WERI-Rb-1 (cell line): Measurements from ENCODE around the gene LRP2.

ENCODE experiments used
- DNase-seq: peaks from one replicate; pipeline ENCODE4 v3.0.0-alpha.2; 2020
- H3K27ac ChIP-seq: fragments of 250-450 bp; sonication (Bioruptor Pico); 2 replicates; pipeline ENCODE4 v1.5.1; 2020; ENCODE audit warnings: mild to moderate bottlenecking, moderate library complexity
- H3K27me3 ChIP-seq: fragments of 250-450 bp; sonication (Bioruptor Pico); 2 replicates; pipeline ENCODE4 v1.5.1; 2021; ENCODE audit warnings: mild to moderate bottlenecking, low read depth, moderate library complexity; ENCODE audit not compliant: insufficient read depth, severe bottlenecking
- H3K36me3 ChIP-seq: fragments of 250-450 bp; sonication (Bioruptor Pico); 2 replicates; pipeline ENCODE4 v1.5.1; 2020; ENCODE audit warnings: mild to moderate bottlenecking, moderate library complexity
- H3K4me3 ChIP-seq: 2 replicates; pipeline ENCODE4 v1.5.1; 2011; ENCODE audit warnings: low read depth, mild to moderate bottlenecking, control low read depth, low read length
- H3K9me3 ChIP-seq: fragments of 250-450 bp; sonication (Bioruptor Pico); 2 replicates; pipeline ENCODE4 v1.5.1; 2021; ENCODE audit warnings: mild to moderate bottlenecking, moderate library complexity; ENCODE audit not compliant: severe bottlenecking
- TF ChIP-seq, protein P1 (sequence below): IDR thresholded peaks from 2 replicates; pipeline ENCODE4 v1.5.1; 2011; ENCODE audit warnings: low read depth, mild to moderate bottlenecking, control low read depth, inconsistent platforms, low read length

Gene LRP2

DNA sequence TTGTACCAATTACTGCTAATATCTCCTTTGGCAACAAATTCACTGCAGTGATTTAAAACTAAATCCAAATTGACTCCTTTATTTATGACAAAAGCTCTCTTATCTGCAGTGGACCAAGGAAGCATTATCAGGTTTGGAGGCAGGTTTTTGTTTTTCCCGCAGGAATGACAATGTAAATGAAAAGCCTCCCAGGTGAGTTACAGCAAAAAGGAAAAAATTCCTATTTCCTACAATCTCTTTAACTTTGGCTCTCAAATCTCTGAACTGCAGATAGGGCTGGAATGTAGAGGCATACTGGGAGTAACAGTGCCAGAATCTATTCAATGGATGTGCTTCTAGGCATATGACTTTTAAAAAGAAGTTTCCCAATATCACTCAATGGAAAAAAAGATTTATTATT, 28.9 kb upstream of the LRP2 start:
- peaks cover 21% of the 10 kb centered on the region for H3K27me3 ChIP-seq
- no peak overlapping the region for H3K4me3 ChIP-seq
- TF ChIP-seq, protein P1, sequence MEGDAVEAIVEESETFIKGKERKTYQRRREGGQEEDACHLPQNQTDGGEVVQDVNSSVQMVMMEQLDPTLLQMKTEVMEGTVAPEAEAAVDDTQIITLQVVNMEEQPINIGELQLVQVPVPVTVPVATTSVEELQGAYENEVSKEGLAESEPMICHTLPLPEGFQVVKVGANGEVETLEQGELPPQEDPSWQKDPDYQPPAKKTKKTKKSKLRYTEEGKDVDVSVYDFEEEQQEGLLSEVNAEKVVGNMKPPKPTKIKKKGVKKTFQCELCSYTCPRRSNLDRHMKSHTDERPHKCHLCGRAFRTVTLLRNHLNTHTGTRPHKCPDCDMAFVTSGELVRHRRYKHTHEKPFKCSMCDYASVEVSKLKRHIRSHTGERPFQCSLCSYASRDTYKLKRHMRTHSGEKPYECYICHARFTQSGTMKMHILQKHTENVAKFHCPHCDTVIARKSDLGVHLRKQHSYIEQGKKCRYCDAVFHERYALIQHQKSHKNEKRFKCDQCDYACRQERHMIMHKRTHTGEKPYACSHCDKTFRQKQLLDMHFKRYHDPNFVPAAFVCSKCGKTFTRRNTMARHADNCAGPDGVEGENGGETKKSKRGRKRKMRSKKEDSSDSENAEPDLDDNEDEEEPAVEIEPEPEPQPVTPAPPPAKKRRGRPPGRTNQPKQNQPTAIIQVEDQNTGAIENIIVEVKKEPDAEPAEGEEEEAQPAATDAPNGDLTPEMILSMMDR: no peak
- DNase-seq: no peak
- H3K27ac ChIP-seq: no peak overlapping the region
- no peaks in the 10 kb centered on the region for H3K9me3 ChIP-seq
- H3K36me3 ChIP-seq: no peaks in the 10 kb centered on the region

DNA sequence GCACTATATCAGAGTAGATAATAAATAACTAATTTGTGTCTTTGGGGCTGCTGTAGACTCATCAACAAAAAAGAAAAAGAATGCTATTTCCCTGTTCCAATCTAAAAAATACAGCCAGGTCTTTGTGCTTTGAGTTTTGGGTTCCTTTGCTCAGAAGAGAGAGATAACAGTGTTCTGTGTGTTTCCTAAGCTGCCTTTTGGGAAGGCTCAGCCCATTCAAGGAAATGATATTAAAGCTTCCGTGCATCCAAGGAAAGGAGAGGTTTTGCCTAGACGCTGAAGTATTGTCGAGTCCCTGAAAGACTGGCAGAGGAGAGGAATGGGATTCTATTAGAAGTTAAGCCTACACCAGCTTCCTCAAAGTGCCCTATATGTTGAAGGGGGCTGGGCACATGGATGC, 25.8 kb upstream of the LRP2 start:
- Histone ChIP-seq H3K27me3 (peaks cover 11% of the 10 kb centered on the region), H3K27ac (no peak overlapping the region), H3K9me3 (no peaks in the 10 kb centered on the region), H3K4me3 (no peak overlapping the region), H3K36me3 (no peaks in the 10 kb centered on the region)
- no peak for DNase-seq
- TF ChIP-seq, protein P1: no peak

DNA sequence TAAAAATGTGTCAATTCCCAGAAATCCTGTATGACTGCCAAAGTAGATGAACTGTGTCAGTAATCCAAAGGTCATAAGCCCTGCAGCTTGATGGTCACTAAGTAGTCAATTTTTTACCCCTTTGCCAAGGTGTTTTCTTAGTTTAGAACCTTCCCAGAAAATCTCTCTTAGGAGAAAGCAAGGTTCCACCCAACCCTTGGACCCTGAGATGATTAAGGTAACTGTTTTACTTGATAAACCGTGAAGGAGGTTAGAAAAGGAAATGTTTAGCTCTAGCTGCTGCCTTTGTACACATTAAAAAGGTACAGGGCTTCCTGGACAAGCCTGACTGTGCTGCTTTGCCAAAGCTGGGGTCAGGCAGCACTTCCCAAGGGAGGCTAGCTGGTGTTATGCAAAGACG, 24.4 kb upstream of the LRP2 start:
- no peak overlapping the region for H3K27ac ChIP-seq
- H3K9me3 ChIP-seq: no peaks in the 10 kb centered on the region
- H3K4me3 ChIP-seq: no peak overlapping the region
- TF ChIP-seq, protein P1: no peak
- peaks cover 8% of the 10 kb centered on the region for H3K27me3 ChIP-seq
- no peak for DNase-seq
- H3K36me3 ChIP-seq: no peaks in the 10 kb centered on the region

DNA sequence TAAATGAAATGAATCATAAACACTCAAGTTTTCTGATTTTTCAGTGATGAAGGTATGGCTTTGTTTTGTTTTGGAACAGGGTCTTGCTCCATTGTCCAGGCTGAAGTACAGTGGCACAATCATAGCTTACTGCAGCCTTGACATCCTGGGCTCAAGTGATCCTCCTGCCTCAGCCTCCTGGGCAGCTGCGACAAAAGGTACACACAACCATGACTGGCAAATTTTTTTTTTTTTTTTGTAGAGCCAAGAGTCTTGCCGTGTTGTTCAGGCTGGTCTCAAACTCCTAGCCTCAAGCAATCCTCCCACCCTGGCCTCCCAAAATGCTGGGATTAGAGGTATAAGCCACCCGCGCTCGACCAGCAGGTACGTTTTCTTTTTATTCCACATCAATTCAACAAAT, 22.5 kb upstream of the LRP2 start:
- peaks cover 4% of the 10 kb centered on the region for H3K27me3 ChIP-seq
- TF ChIP-seq, protein P1: no peak
- H3K9me3 ChIP-seq: no peaks in the 10 kb centered on the region
- DNase-seq: no peak
- H3K27ac ChIP-seq: no peak overlapping the region
- H3K4me3 ChIP-seq: no peak overlapping the region
- H3K36me3 ChIP-seq: no peaks in the 10 kb centered on the region

DNA sequence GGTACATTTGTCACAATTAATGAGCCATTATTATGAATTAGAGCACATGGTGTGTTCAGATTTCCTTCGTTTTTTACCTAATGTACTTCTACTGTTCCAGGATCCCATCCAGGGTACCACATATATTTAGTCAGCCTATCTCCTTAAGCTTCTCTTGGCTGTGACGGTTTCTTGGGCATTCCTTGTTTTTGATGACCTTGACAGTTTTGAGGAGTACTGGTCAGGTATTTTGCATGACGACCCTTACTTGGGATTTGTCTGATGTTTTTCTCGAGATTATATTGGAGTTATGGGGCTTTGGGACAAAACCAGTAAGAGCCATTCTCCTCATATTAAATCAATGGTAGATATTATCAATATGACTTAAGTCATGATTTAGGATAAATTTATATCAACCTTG, 10.2 kb upstream of the LRP2 start:
- DNase-seq: no peak
- Histone ChIP-seq H3K27ac (no peak overlapping the region), H3K36me3 (no peaks in the 10 kb centered on the region), H3K9me3 (no peaks in the 10 kb centered on the region), H3K4me3 (no peak overlapping the region), H3K27me3 (peaks cover 5% of the 10 kb centered on the region)
- TF ChIP-seq, protein P1: no peak

DNA sequence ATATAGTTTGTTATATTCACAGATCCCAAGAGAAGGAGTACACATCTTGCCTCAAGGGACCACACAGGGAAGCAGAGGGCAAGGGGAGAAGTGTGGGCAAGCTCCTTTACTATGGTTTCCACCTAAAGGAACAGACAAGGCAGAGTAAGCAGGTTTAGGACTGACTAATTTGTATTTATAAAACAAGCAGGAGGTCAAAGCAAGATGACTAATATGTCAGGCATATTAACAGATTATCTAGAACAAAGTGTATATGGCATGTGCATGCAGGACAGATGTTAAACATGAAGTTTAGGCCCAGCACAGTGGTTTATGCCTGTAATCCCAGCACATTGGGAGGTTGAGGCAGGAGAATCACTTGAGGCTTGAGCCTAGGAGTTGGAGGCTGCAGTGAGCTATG, 3.7 kb upstream of the LRP2 start:
- TF ChIP-seq, protein P1: no peak

More for the DNA sequence above, 3.7 kb upstream of the LRP2 start:
- Histone ChIP-seq H3K9me3 (peaks cover 3% of the 10 kb centered on the region), H3K4me3 (no peak overlapping the region), H3K36me3 (no peaks in the 10 kb centered on the region), H3K27me3 (peaks cover 56% of the 10 kb centered on the region), H3K27ac (no peak overlapping the region)
- DNase-seq: no peak
